H1 (cell line): ENCODE data around the gene SLC6A19. TPM values are rescaled to one million over a fixed set of nuclear protein-coding genes. Genes with fewer than 3 reads are reported as not detected.

Experiments
- CTCF ChIA-PET: fragments of 300-600 bp; sonication (Branson Sonifier 250); formaldehyde crosslinking; loops from one replicate; lab custom pipeline; 2021; ENCODE audit not compliant: partially characterized antibody; lab: Charles Lee
- POLR2A ChIA-PET: fragments of 300-600 bp; sonication (Branson Sonifier 250); formaldehyde crosslinking; loops from one replicate; lab custom pipeline; 2021; ENCODE audit warnings: inconsistent platforms; ENCODE audit not compliant: partially characterized antibody; lab: Charles Lee
- DNase-seq, 2 experiments: peaks; one replicate each; pipeline versions ENCODE4 v3.0.0 to v3.0.0-alpha.2; 2010 to 2022; ENCODE audit warnings: low spot score in 2 of 2, low read depth in 1 of 2, mixed read lengths in 1 of 2
- FAIRE-seq: peaks from 2 replicates; lab custom pipeline; 2011; peaks lifted over from hg19 to GRCh38; lab: Jason Lieb, UNC
- H2AFZ ChIP-seq: 2 replicates; pipeline ENCODE4 v1.8.1; 2012; ENCODE audit warnings: low read length, inconsistent platforms
- H2AK5ac ChIP-seq: 2 replicates; pipeline ENCODE4 v1.6.1; 2013; ENCODE audit warnings: low read depth, low read length
- H2BK120ac ChIP-seq: replicated peaks from 2 replicates; pipeline ENCODE3; 2013; ENCODE audit warnings: low read depth, low read length, inconsistent platforms
- H2BK12ac ChIP-seq: 2 replicates; pipeline ENCODE4 v1.6.1; 2013; ENCODE audit warnings: low read depth, low read length
- H2BK15ac ChIP-seq: 2 replicates; pipeline ENCODE4 v1.6.1; 2013; ENCODE audit warnings: low read length
- H2BK20ac ChIP-seq: 2 replicates; pipeline ENCODE4 v1.6.1; 2013; ENCODE audit warnings: low read length
- H2BK5ac ChIP-seq: 2 replicates; pipeline ENCODE4 v1.6.1; 2013; ENCODE audit warnings: low read depth, low read length
- H3K14ac ChIP-seq: 2 replicates; pipeline ENCODE4 v1.6.1; 2013; ENCODE audit warnings: inconsistent platforms; ENCODE audit not compliant: insufficient read length
- H3K18ac ChIP-seq: 2 replicates; pipeline ENCODE4 v1.6.1; 2013; ENCODE audit warnings: low read length; ENCODE audit errors: extremely low read depth
- H3K23ac ChIP-seq: 2 replicates; pipeline ENCODE4 v1.6.1; 2013; ENCODE audit warnings: inconsistent platforms; ENCODE audit not compliant: insufficient read length
- H3K23me2 ChIP-seq: 2 replicates; pipeline ENCODE4 v1.6.1; 2013; ENCODE audit warnings: low read depth, low read length
- H3K27ac ChIP-seq: 2 replicates; pipeline ENCODE4 v1.6.1; 2011; ENCODE audit warnings: low read depth, low read length, inconsistent platforms
- H3K27me3 ChIP-seq, 4 experiments: replicated peaks in 1 of 4; 1 replicate in 1 of 4; 2 replicates in 3 of 4; pipeline versions ENCODE4 v1.6.1 to v1.8.1; 2011 to 2013; ENCODE audit warnings: low read length in 3 of 4, mild to moderate bottlenecking in 3 of 4, inconsistent platforms in 2 of 4, mixed read lengths in 2 of 4, moderate library complexity in 1 of 4; ENCODE audit not compliant: control insufficient read depth in 3 of 4, insufficient read depth in 3 of 4; ENCODE audit errors: extremely low read depth in 1 of 4
- H3K36me3 ChIP-seq, 4 experiments: 2 replicates each; pipeline versions ENCODE4 v1.6.1 to v1.8.1; 2011 to 2013; ENCODE audit warnings: mild to moderate bottlenecking in 4 of 4, low read length in 3 of 4, moderate library complexity in 2 of 4, control low read depth in 1 of 4, inconsistent platforms in 1 of 4; ENCODE audit not compliant: insufficient read depth in 4 of 4, control insufficient read depth in 2 of 4
- H3K4ac ChIP-seq: replicated peaks from 2 replicates; pipeline ENCODE3; 2013; ENCODE audit warnings: low read length, low read depth, mixed read lengths, inconsistent platforms; ENCODE audit not compliant: insufficient read length
- H3K4me1 ChIP-seq, 4 experiments: replicated peaks in 1 of 4; 1 replicate in 1 of 4; 2 replicates in 3 of 4; pipeline versions ENCODE4 v1.6.1 to v1.8.1; 2011 to 2013; ENCODE audit warnings: low read length in 3 of 4, inconsistent platforms in 2 of 4, mixed read lengths in 1 of 4; ENCODE audit not compliant: insufficient read depth in 4 of 4, control insufficient read depth in 3 of 4
- H3K4me2 ChIP-seq, 2 experiments: 2 replicates each; pipeline versions ENCODE4 v1.6.1 to v1.8.1; 2011 to 2013; ENCODE audit warnings: low read depth in 2 of 2, low read length in 2 of 2, control low read depth in 1 of 2, inconsistent platforms in 1 of 2, mild to moderate bottlenecking in 1 of 2; ENCODE audit not compliant: insufficient read depth in 1 of 2
- H3K4me3 ChIP-seq, 4 experiments: fragments of 200-600, 300-600 bp in 1 of 4; sonication (generic), shearing (Covaris generic), sonication (Bioruptor Twin) in 1 of 4; 2 replicates each; pipeline versions ENCODE4 v1.5.1 to v1.8.1; 2011 to 2016; ENCODE audit warnings: low read length in 4 of 4, low read depth in 3 of 4, control low read depth in 2 of 4, inconsistent platforms in 2 of 4, mild to moderate bottlenecking in 2 of 4, mixed read lengths in 1 of 4, moderate library complexity in 1 of 4; ENCODE audit not compliant: insufficient read depth in 2 of 4; ENCODE audit errors: extremely low read depth in 1 of 4
- H3K56ac ChIP-seq: replicated peaks from 2 replicates; pipeline ENCODE3; 2013; ENCODE audit warnings: low read depth, mild to moderate bottlenecking, mixed read lengths, low read length, inconsistent platforms; ENCODE audit not compliant: insufficient read length
- H3K79me1 ChIP-seq: 2 replicates; pipeline ENCODE4 v1.6.1; 2013; ENCODE audit warnings: low read depth, low read length, control low read depth
- H3K79me2 ChIP-seq, 2 experiments: 2 replicates each; pipeline versions ENCODE4 v1.6.1 to v1.8.1; 2012 to 2013; ENCODE audit warnings: low read length in 2 of 2, mild to moderate bottlenecking in 2 of 2, inconsistent platforms in 1 of 2; ENCODE audit not compliant: insufficient read depth in 2 of 2, control insufficient read depth in 1 of 2
- H3K9ac ChIP-seq, 4 experiments: replicated peaks in 1 of 4; 1 replicate in 1 of 4; 2 replicates in 3 of 4; pipeline versions ENCODE4 v1.6.1 to v1.8.1; 2011 to 2013; ENCODE audit warnings: low read depth in 3 of 4, low read length in 3 of 4, control low read depth in 2 of 4, mild to moderate bottlenecking in 2 of 4, moderate library complexity in 2 of 4, inconsistent platforms in 1 of 4; ENCODE audit errors: extremely low read depth in 1 of 4
- H3K9me3 ChIP-seq, 2 experiments: 2 replicates each; pipeline versions ENCODE4 v1.6.1 to v1.8.1; 2012 to 2013; ENCODE audit warnings: mild to moderate bottlenecking in 2 of 2, moderate library complexity in 2 of 2, control low read depth in 1 of 2, inconsistent platforms in 1 of 2, low read depth in 1 of 2, low read length in 1 of 2, mixed read lengths in 1 of 2; ENCODE audit not compliant: insufficient read depth in 2 of 2
- H4K20me1 ChIP-seq, 2 experiments: replicated peaks in 1 of 2; 2 replicates each; pipeline versions ENCODE3 to v1.8.1; 2011 to 2013; ENCODE audit warnings: inconsistent platforms in 2 of 2, low read length in 2 of 2, mild to moderate bottlenecking in 1 of 2; ENCODE audit not compliant: insufficient read depth in 2 of 2, control insufficient read depth in 1 of 2
- H4K5ac ChIP-seq: 2 replicates; pipeline ENCODE4 v1.6.1; 2013; ENCODE audit warnings: low read length, low read depth, mixed read lengths, inconsistent platforms; ENCODE audit not compliant: insufficient read length
- H4K8ac ChIP-seq: 2 replicates; pipeline ENCODE4 v1.8.0; 2013; ENCODE audit warnings: mild to moderate bottlenecking, moderate library complexity, low read length, inconsistent platforms; ENCODE audit not compliant: insufficient read depth; ENCODE audit errors: extremely low read depth
- H4K91ac ChIP-seq: replicated peaks from 2 replicates; pipeline ENCODE3; 2013; ENCODE audit warnings: low read length, mixed read lengths, inconsistent platforms; ENCODE audit not compliant: insufficient read length
- RAD21 ChIP-seq, 2 experiments: IDR thresholded peaks in 1 of 2; conservative IDR thresholded peaks in 1 of 2; 2 replicates each; pipeline ENCODE4 v1.6.1; 2011; ENCODE audit warnings: low read depth in 2 of 2, low read length in 2 of 2, improper control_type of control experiment in 1 of 2, inconsistent platforms in 1 of 2, mild to moderate bottlenecking in 1 of 2, moderate library complexity in 1 of 2
- RNF2 ChIP-seq: fragments of 200-900, 300-1000 bp; sonication (generic); IDR thresholded peaks from 2 replicates; pipeline ENCODE4 v1.7.1; 2016; ENCODE audit warnings: borderline replicate concordance, low read depth, mild to moderate bottlenecking, antibody characterized with exemption, low read length; ENCODE audit not compliant: poor library complexity, severe bottlenecking; ENCODE audit errors: missing control alignments
- WGBS, 2 experiments: shearing (Covaris generic) in 1 of 2; methylation state at CpG; one replicate each; pipeline versions ENCODE4 v1.1.6 to v1.1.7; 2013 to 2015; ENCODE audit warnings: low lambda C conversion rate in 2 of 2, mixed read lengths in 2 of 2, inconsistent platforms in 1 of 2, low coverage in 1 of 2, missing lambda C conversion rate in 1 of 2; ENCODE audit not compliant: insufficient replicate concordance in 2 of 2, insufficient coverage in 1 of 2, insufficient read length in 1 of 2; ENCODE audit errors: extremely low coverage in 1 of 2, missing lambda C conversion rate in 1 of 2; 5-methylcytosine and 5-hydroxymethylcytosine counted together
- polyA plus RNA-seq, 7 experiments: library from polyadenylated mRNA; depleted of rRNA in 3 of 7; stranded (reverse) in 5 of 7; unstranded in 2 of 7; fragments of >200 nt in 5 of 7; fragments of 200-250 nt in 2 of 7; gene quantifications; 1 replicate in 5 of 7; 2 replicates in 1 of 7; 4 replicates in 1 of 7; pipeline versions ENCODE4 v1.2.1 to v1.2.3, GENCODE V29; 2011 to 2013; ENCODE audit warnings: missing spikeins in 2 of 7, mixed read lengths in 2 of 7
- total RNA-seq: library from RNA; stranded (reverse); fragmentation: NEBNext Ultra II Directional; extraction: Animal tissue kit (Norgen Biotek cat#: 25700); gene quantifications from 2 replicates; pipeline ENCODE4 v1.2.1, GENCODE V29; 2021
- TF ChIP-seq, protein P1 (sequence below), 3 experiments: IDR thresholded peaks; 1 replicate in 2 of 3; 2 replicates in 1 of 3; pipeline versions ENCODE4 v1.5.1 to v1.6.1; 2011; ENCODE audit warnings: low read length in 3 of 3, mild to moderate bottlenecking in 3 of 3, inconsistent platforms in 2 of 3, low read depth in 1 of 3, moderate library complexity in 1 of 3; ENCODE audit not compliant: insufficient read depth in 1 of 3; ENCODE audit errors: control extremely low read depth in 1 of 3

Gene SLC6A19
- total and polyA plus RNA-seq, 2 of the 8 experiments (the other 6 are each of a cell fraction or from before 2014, with no cell fraction given): 0.02 TPM; not detected in 1

DNA sequence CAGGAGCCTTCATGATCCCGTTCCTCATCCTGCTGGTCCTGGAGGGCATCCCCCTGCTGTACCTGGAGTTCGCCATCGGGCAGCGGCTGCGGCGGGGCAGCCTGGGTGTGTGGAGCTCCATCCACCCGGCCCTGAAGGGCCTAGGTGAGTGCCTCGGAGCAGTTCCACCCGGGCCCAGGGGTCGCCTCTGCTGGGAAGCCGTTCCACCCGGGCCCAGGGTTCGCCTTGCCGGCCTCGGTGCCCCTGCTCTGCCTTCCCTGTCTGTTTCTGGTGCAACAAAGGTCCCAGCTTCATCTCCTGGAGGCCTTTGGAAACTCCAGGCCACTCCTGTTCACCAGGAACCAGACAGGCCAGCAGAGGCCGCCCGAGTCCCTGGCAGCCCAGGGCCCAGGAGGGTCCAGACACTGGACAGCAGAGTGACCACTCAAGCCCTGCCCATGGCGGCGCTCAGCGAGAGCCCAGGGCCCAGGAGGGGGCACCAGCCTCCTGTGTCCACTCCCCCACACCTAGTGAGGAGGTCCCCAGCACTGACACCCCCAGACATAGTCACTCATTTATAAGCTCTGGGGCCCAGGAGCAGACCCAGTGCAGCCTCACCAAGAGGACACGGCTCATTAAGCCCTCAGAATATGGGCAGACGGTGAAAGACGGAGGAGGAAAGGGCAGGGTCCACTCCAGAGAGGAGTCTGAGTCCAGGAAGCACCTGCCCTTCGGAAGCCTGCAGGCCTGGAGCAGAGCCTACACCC, 7.5 kb downstream of the SLC6A19 start:
- Histone ChIP-seq H2AK5ac (no peak overlapping the region), H4K8ac (peak overlapping the region; percentile 86; the same call in 1 of the 2 replicates), H3K36me3 (no peaks in the 10 kb centered on the region), H3K79me2 (no peaks in the 10 kb centered on the region), H3K4ac (no peak overlapping the region), H3K9me3 (no peaks in the 10 kb centered on the region; a peak in 1 of 4 replicates), H3K79me1 (no peaks in the 10 kb centered on the region), H3K9ac (no peak overlapping the region), H3K14ac (no peak overlapping the region), H2BK15ac (no peak overlapping the region), H2BK5ac (no peak overlapping the region), H3K27ac (no peak overlapping the region), H2BK20ac (no peak overlapping the region), H2BK120ac (no peak overlapping the region), H3K4me1 (peaks cover 0 to 3% (median 0%) of the 10 kb centered on the region in 4 experiments; a peak in 1 of 7 replicates), H3K4me2 (no peak overlapping the region), H3K4me3 (no peak overlapping the region), H3K27me3 (no peaks in the 10 kb centered on the region; a peak in 1 of 7 replicates), H4K20me1 (peaks cover 3 to 6% of the 10 kb centered on the region in 2 experiments), H4K5ac (no peak overlapping the region), H3K23ac (no peak overlapping the region), H2AFZ (no peak overlapping the region), H4K91ac (no peak overlapping the region), H2BK12ac (no peak overlapping the region), H3K18ac (no peak overlapping the region), H3K56ac (no peak overlapping the region), H3K23me2 (no peaks in the 10 kb centered on the region)
- TF ChIP-seq, protein P1, sequence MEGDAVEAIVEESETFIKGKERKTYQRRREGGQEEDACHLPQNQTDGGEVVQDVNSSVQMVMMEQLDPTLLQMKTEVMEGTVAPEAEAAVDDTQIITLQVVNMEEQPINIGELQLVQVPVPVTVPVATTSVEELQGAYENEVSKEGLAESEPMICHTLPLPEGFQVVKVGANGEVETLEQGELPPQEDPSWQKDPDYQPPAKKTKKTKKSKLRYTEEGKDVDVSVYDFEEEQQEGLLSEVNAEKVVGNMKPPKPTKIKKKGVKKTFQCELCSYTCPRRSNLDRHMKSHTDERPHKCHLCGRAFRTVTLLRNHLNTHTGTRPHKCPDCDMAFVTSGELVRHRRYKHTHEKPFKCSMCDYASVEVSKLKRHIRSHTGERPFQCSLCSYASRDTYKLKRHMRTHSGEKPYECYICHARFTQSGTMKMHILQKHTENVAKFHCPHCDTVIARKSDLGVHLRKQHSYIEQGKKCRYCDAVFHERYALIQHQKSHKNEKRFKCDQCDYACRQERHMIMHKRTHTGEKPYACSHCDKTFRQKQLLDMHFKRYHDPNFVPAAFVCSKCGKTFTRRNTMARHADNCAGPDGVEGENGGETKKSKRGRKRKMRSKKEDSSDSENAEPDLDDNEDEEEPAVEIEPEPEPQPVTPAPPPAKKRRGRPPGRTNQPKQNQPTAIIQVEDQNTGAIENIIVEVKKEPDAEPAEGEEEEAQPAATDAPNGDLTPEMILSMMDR (IDR thresholded peaks at IDR 0.05; ENCODE audit: control extremely low read depth in 1 of 3, insufficient read depth in 1 of 3, low read depth in 1 of 3, low read length in 3 of 3): peak in 2 of 3 experiments; percentile 23 to 30; a peak in 2 of 4 replicates
- TF ChIP-seq RNF2 (no peak), RAD21 (IDR thresholded peaks at IDR 0.05 in 1 of 2, conservative IDR thresholded peaks at IDR 0.05 in 1 of 2; ENCODE audit: low read depth in 2 of 2, low read length in 2 of 2) (peak; percentile 38 to 56)
- CTCF ChIA-PET: interaction anchor here (0.6 to 2.5 kb wide), 19 partner anchors 10 to 295 kb away, joined by 3 to 7 read pairs (median 3); no protein-coding TSS in a partner anchor
- no peak for FAIRE-seq
- no peak for DNase-seq
- WGBS, 2 experiments: 89% methylated on average over 20 of the region's 24 CpGs; no CpG with 5 or more reads in 1 of the 2 experiments
- POLR2A ChIA-PET: interaction anchor here (1.0 to 1.6 kb wide), 2 partner anchors 10 to 24 kb away, joined by 3 to 4 read pairs; no protein-coding TSS in a partner anchor
